Diencephalon (tissue), 1 donor: ENCODE measurements around the gene WNT5B. TPM values are rescaled to one million over a fixed set of nuclear protein-coding genes. Genes with fewer than 3 reads are reported as not detected.

Source experiments
- small RNA-seq: library from RNA; depleted of rRNA; stranded (forward); fragments of <200 nt; gene quantifications from one replicate; pipeline ENCODE3, GENCODE V24; 2014
- total RNA-seq: library from RNA; depleted of rRNA; stranded (reverse); fragments of >200 nt; gene quantifications from one replicate; pipeline ENCODE4 v1.2.3, GENCODE V29; 2014

The WNT5B gene
- total RNA-seq, result 18.7 TPM

GRCh38 chr12:1628666-1629337, at the start of gene WNT5B:
WNT5B (plus strand) TSS chr12:1629231; CDS start chr12:1631355, 2,124 bp downstream.

GRCh38 chr12:1594261-1595025, 34.6 kb upstream of the WNT5B start, which contains the start of gene FBXL14:
FBXL14 (minus strand) TSS chr12:1594581; CDS start chr12:1594066, 515 bp downstream.

DNA sequence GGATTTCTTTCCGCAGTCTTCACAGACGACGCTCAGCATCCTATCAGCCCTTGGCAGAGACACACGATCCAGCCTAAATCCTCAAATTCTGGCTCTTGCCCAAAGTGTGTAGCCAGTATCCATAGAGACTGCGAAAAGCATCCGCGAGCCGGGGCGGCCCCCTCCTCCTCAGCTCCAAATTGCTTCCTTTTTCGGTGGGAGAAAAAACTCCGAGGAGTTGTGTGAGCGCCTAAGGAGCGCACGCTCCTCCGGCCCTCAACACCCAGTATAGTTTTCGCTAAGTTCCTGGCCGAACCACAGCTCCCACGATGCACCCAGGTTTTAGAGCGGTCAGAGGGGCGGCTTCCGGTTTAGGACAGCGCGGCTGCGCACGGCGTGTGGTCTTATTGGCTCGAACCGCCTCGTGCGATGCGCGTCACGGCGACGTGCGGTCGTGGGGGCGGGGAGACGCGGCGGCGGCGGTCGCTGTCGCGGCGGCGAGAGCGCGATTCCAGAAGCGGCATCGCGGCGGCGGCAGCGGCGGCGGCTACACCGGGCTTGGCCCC, 61.6 kb downstream of the WNT5B start, which contains the start of gene ADIPOR2:
TSS of gene ADIPOR2 (plus strand) at position 493 of the 545 bp plus-strand sequence. CDS start 63,274 bp downstream, outside the sequence.

Small RNAs within 50 kb of the gene (small RNA-seq; reads per million reads assigned to genes)
- gene MIR3649, result not detected

Other genes with a start within 250 kb of the WNT5B start
- gene FBXL14, start 34.6 kb upstream of the WNT5B start, total RNA-seq, result 18.5 TPM
- gene ADIPOR2, start 61.8 kb downstream of the WNT5B start, total RNA-seq, result 32.8 TPM
- 11.3 TPM for gene LRTM2, start 191.3 kb downstream of the WNT5B start, total RNA-seq